ENCODE data around the gene SPAG5.
"Not testable (repeated sequence)": the region's sequence is repeated elsewhere in the genome, so short reads cannot be mapped to it uniquely, and the experiment has no call there.

The SPAG5 gene

DNA sequence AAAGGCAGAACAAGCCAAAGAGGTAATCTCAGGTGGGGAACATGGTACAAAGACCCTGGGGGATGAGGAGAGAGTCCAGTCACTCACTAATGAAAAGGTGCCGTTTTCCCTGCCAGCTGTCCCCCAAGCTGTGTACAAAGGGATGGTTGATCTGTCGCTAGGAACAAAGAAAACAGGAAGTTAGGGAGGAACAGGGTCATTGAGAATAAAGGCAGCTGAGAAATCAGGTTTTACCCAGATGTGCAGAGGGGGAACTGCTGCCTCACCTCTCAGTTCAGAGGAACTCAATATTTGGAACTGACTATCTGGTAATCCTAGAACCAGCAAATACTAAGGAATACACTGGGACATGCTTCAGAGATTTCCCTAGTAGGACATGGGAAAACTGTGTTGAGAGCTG is 13.7 kb upstream of the SPAG5 start:
- FAIRE-seq: no peak

DNA sequence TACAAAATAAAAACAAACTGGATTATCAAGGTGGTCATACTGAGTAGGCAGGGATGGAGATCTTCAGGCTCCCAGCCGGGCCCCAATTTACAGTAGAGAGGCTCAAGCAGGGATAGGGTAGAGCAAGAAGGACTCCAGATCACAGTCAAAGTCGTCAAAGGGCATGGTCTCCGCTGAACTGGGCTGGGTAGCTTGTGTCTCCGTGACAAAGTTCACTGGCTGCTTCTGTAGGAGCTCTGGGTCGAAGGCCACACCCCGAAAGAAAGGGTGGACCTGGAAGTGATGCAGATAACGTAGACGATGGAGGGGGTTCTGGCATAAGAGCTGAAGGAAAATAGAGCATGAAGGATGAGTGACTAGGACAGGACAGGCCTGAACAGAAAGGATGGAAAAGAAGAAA is 11.6 kb upstream of the SPAG5 start:
- no peak for FAIRE-seq

DNA sequence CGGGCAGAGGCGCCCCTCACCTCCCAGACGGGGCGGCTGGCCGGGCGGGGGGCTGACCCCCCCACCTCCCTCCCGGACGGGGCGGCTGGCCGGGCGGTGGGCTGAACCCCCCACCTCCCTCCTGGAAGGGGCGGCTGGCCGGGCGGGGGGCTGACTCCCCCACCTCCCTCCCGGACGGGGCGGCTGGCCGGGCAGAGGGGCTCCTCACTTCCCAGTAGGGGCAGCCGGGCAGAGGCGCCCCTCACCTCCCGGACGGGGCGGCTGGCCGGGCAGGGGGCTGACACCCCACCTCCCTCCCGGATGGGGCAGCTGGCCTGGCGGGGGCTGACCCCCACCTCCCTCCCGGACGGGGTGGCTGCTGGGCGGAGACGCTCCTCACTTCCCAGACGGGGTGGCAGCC is 5.2 kb upstream of the SPAG5 start:
- not testable (repeated sequence) for FAIRE-seq

DNA sequence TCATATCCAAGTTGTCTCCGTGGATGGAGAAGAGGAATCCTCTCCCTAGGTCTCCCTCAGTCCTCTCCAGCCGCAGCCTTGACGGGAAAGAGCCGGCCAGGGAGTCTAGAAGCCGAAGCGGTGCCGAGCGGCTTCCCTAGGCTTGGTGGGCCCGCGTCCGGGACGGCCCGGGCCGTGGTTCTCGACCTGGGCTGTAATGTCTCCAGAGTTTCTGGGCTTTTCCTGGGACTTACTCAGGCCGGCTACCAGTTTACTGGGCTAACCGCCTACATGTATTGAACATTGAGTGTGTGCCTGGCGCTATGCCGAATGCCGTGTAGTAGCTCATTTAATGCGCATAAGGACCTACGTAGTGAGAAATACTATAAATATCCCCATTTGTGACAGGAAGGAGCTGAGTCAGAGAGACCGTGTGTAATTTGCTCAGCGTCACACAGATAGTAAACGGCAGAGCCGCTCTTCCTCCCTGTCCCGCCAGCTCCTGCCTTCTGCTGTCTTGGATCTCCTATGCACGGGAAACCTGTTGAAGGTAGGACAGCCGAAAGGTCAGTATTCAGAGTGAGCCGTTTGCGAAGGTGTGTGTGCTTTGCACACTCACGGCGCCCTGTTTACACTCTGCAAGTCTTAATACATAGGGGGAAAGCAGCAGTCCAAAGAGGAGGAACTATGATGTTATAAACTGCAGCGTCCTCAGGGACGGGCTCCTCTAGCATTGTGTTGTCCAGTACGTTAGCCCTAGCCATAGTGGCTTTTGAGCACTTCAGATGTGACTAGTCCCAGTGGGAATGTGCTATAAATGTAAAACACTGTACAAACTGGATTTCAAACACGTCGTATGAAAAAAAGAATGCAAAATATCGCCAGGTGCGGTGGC is 723 bp upstream of the SPAG5 start:
- FAIRE-seq: no peak

DNA sequence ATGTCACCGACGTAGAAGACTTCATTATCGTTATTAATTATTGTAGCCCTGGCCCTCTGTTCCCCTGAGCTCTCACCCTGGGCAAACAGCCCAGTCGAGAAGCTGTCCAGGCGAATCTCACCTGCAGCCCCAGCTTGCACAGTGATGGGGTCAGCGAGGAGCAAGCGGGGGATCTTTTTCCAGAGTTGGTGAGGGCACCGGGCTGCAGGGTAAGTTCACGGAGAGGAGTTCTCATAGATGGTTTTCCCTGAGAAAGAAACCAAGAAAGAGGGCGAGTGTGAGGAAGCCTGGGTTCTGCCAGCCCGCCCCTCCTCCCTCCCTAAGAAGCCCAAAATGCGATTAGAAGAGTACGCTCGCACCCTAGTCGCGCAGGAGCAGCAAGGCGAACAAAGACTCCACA is 436 bp downstream of the SPAG5 start:
- no peak for FAIRE-seq

DNA sequence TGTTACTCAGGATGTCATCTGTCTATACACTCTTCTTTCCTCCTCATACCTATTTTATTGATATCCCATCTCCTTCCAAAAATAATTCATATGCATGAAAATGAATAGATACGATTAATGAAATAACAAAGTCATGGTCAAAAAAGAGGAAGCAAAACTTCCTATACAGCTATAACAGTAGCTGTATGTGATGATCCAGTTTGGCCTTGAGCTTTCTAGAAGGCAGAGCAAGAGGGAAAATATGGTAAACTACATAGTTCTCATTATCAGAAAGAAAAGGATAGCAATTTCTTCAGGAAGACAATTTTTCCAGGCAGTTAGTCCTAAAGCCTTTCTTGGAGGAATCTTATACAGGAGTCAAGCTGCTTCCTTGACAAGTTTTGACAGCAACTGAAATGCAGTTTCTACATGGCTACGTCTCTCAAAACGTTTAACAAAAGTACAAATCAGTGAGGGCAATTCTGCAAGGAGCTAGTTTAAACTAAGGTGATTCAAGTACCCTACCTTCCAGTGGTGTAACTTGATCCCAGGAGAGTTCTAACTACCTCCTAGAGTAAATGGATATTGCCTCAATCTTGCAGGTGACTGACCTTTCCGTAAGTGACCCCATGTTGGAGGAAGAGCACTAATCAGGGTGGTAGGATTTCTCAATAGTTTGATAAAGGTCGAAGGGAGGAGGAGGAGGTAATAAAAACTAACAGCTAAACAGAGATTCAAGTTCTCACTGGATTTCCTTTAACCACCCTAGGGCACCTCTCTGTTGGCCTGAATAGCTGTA is 1.0 kb downstream of the SPAG5 start:
- no peak for FAIRE-seq

DNA sequence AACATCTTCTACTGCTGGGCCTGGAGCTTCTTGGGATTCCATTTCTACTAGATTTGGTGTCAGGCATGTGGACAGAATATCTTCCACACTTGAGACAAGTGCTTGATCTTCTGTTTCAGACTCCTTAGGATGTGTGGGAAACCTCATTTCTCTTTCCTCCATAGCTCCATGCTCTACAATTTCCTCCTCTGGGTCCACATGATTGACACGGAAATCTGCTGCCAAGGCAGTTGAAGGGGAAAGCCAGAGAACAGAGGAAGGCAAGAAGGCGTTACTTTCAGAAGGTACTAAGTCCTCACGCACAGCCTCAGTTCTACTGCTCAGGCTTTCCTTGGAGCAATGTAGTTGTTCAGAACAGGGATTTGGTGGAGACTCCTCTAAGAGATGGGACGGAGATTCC is 6.6 kb downstream of the SPAG5 start:
- FAIRE-seq: no peak

DNA sequence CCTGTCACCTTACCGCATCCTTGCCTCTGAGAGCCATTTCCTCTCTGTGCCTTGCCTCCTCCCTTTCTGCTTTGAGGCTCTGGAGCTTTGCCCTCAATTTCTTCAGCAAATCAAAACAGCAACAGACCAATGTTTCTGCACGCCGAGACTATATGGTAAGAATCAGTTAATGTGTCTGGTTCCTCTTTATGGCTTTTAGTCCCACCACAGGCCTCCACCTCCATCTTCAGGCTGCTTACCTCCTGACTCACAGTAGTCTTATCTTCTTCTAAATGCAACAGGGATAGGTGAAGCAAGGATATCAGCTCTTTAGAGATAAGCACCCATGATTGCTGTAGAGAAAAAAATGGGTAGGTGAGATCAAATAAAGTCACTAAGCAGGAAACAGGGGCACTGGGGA is 13.0 kb downstream of the SPAG5 start:
- FAIRE-seq: no peak

DNA sequence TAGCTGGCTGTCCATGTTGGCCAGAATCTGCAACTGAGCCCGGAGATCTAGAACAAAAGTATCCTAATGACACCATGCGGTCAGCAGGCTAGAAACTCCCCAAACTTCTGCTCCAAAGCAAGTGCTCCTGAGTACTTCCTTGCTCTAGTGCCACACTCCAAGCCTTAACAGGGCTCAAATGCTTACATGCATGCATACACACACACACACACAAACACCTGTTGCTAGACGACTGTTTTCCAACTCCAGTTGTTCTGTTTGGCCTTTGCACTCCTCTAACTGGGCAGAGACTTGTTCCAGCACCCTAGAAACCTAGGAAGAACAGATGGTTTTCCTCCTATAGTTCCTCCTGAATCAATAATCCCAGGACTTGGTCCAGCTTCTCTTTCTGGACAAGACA is 14.4 kb downstream of the SPAG5 start:
- FAIRE-seq: no peak

DNA sequence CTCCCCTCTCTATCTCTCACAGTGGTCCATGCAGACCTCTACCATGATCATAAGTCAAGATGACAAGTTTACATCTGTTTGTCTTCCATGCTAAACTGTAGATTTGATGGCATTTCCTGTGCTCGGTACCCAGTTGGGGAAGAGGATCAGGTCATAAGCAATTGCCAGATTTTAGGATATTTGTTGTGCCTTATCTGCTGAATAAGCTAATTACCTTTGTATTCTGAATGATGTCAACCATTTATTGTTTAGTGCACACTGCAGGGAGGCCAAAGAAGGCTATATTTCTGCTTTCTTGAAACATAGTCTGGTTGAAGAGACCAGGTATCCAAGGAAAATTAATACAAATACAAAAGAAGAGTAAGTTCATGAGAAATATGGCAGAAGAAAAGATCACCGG is 16.3 kb downstream of the SPAG5 start:
- no peak for FAIRE-seq

DNA sequence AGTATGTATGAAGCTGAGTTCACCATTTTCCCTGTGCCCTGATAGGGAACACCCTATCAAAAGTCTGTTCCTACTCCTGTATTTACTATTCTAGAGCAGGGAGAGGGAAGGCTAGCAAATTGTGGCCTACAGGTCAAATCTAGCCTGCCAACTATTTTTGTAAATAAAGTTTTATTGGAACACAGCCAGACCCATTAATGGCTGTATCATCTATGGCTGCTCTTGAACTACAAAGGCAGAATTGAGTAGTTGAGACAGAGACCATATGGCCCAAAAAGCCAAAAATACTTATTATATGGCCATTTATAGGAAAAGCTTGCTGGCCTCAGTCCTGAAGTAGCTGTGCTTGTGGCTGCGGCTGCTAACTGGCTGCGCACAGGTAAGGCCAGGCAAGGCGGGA is 17.9 kb downstream of the SPAG5 start:
- no peak for FAIRE-seq

DNA sequence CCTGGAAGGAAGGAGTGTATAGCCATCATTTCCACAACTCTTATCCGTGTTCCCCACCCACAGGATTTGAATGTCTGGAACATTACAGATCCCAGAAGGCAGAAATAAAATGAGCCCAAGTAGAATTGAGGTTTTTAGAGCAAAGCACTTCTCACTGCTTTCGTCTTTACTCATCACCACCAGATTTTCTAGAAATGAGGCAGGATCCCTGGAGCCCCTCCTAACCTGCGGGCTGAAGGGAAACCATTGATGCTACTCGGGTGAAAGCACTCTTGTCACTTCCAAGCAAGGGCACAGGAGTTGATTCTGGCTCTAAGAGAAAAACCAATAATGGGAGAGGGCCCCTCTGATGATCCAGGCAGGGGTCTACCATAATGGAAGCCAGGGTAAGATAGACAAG is 19.3 kb downstream of the SPAG5 start:
- FAIRE-seq: no peak

DNA sequence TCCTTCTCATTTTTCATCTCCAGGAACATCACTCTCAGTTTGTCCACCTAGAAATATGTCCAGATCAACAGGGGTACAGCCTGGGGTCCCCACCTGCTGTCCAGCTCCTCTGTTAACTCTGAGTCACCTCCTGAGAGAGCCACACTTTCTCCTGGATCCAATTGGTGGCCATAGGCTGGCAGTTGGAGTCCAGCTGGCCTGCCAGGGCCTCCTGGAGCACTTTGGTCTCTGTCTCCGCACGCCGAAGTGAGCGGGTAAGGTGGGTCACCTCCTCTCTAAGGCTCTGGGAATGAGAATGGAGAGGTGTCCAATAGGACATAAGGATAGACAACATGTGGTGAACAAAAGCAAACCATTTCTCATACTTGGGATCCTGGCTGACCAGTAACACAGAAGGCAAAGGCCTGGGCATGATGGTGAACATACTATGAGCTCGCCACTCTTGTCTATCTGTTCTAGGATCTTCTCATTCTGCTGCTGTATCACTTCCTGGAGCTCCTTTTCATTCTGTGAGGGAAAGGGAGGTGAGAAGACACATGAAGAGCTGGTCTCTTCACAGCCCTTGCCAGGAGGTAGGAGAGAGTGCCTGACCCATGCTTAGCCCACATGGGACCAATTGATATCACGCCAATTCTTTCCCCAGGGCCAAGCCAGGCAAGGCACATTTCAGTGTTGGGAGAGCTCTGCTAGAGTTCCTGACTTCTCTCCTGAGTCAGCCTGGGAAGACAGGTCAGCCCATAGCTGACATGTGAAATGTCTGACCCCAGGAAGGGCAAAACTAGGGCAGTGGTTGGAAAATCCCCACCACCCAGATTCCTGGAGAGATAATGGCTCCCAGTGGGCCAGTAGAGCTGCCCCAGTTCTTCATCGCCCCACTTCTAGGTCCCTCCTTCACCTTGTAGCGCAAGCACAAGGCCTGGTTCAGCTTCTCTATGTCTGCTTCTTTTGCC is 20.3 kb downstream of the SPAG5 start:
- FAIRE-seq: no peak

DNA sequence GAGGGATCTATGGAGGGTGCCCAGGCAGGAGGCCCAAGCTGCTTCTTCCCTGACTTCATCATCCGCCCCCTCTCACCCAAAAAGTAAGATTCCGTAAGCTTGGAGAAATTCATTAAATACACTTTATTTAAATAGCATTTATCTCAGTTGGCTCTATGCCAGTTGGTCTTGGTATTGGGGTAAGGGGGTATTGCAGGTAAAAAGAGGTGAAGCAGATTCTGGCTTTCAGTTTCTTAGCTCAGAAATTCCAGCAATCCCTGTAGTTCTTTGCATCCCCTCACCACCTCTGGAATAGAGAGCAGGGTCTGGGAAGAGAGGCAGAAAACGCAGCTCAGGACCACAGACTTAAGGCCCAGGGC is 21.4 kb downstream of the SPAG5 start:
- no peak for FAIRE-seq

DNA sequence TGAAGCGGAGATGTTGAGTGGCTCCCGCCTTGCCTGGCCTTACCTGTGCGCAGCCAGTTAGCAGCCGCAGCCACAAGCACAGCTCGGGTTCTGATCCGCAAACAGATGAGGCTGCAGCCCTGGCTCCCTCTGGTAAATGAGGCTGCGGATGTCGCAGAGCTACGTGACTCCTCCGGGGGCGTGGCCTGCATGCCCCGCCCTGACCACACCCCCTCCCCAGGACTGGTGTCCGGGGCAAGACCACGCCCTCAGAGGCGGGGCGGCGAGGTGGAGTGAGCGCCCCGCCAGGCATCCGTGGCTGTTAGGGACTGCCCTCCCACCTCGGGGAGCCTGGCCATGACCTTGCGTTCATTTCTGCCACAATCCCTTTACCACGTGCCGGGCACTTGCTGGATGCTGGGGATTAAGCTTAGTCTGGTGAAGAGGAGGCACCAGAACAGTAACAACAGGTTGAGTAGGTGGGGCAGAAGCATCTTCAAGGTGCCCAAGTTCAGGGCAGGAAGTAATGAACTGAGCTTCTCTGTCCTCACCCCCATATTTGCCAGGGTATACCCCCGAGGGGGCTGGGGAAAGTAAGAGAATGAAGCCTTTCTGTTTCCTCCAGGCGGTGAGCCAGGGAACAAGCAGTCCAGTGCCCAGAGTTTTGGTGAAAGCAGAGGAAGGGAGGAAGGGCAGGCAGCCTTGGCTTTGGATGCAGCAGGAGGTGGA is 21.9 kb downstream of the SPAG5 start, which contains the start of gene ALDOC:
TSS of gene ALDOC (minus strand) at position 138 of the 708 bp plus-strand sequence. CDS start 1,363 bp downstream, outside the sequence.
- FAIRE-seq: no peak

DNA sequence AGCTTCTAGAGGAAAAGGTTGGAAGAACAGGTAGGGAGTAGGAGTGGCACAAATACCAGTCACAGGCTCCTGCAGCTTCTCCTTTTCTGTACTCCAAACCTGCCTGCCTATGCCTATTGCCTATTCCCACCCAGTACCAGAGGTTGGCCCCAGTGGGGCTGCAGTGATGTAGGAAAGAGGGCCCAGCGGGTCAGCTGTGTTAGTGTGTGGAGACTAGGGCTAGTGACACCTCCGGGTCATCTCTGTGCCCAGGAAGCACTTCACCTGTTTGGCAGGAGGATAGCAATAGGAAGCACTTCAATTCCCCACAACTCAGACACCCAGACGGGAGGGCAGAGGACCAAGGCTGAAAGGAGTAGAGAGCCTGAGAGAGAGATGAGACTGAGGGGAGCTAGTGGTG is 22.8 kb downstream of the SPAG5 start:
- not testable (repeated sequence) for FAIRE-seq

DNA sequence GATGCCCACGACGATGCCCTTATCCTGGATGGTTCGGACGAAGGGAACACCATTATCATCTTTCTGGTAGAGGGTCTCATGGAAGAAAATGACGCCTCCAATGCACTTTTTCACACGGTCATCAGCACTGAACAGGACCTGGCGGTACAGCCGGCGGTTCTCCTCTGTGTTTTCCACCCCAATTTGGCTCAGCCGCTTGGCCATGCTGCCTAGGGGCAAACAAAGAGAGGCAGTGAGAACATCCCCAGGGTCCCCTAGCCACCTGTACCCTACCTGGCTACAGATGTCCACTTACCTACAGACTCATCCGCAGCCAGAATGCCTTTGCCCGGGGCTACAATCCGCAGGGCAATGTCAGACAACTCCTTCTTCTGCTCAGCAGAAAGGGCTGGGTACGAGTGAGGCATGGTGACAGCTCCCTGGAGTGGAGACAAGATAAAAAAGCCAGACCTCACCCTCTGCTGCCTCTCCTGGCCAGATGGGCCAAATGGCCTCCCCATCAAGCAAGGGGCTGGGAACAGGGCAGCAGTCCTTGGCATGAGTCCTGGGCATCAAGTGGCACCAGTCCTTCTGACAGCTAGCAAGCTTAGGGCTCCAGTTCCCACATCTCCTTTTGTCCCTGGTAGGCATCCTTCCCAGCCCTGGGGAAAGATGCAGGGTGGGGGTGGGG is 23.6 kb downstream of the SPAG5 start:
- FAIRE-seq: no peak

DNA sequence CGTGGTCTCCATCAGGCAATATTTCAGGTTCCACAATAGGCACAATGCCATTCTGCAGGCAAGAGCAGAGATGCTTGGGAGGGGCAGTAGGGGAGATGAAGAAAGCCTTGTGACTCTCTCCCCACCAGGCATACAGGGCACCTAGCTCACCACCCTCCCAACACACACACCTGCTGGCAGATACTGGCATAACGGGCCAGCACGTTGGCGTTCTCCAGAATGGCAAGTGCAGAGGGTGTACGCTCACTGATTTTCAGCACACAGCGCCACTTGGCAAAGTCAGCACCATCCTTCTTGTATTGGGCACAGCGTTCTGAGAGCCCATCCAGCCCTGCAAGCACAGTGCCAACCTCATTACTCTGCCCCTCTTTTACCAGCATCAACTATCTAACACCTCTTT is 24.3 kb downstream of the SPAG5 start:
- no peak for FAIRE-seq

DNA sequence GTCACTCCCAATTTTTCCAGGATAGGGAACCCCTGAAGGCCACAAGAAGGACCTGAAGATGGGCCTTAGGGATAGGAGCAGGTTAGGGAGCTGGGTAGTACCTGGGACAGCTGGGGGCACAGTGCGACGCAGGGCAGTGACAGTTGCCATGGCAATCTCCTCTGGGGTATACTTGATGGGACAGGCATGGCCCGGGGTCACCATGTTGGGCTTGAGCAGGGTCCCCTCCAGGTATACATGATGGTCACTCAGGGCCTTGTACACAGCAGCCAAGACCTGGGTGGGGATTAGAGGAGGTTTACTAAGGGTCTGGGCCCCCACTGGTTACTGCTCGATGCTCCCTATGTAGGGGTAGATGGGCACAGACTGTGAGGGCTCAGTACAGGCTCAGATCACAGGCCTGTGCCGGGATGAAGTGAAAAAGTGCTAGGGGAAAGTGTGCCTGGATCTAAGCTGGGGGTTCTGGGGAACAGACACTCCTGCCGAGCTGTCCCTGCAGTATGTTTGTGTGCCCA is 24.8 kb downstream of the SPAG5 start:
- FAIRE-seq: no peak

DNA sequence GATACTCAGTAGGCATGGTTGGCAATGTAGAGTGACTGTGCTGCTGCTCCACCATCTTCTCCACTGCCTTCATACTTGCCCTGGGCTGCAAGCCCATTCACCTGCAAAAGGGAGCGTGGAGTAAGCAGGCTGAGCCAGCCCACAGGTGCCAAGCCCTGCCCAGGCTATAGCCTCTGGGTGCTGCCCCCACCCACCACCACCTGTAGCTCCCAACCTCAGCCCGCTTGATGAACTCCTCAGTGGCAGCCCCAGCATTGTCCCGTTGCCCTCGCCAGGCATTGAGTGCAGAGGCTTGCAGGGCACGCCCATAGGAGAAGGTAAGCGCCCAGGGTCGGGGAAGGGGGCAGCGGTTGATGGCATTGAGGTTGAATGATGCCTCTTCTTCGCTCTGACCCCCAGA is 25.3 kb downstream of the SPAG5 start:
- no peak for FAIRE-seq

DNA sequence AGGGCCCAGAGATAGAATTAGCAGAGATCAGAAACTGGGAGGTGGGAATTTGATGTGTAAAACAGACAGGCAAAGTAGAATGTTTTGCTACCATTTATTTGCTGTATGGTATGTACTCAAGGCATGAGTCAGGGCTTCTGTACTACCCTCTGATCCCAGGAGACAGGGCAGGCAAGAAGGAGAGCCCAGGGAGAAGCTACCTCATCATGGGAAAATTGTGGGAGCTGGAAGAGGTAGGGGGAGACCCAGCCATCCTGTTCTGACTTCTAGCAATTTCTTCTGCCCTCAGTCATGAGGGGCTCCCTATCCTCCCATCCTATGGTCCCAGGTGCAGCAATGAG is 25.8 kb downstream of the SPAG5 start:
- no peak for FAIRE-seq
